Activated T-cell treated with anti-CD3 and anti-CD28 coated beads, Interleukin-2, amount 50 U/mL, for 24 hours (primary cell): ENCODE measurements around the gene ENDOG.
"Not testable (repeated sequence)": the region's sequence is repeated elsewhere in the genome, so short reads cannot be mapped to it uniquely, and the experiment has no call there.

ENCODE experiments used
- DNase-seq: peaks from one replicate; pipeline ENCODE4 v3.0.0-alpha.2; 2020
- H3K27ac Mint-ChIP-seq: 2 replicates; pipeline ENCODE4 v1.8.0; 2020; ENCODE audit warnings: mild to moderate bottlenecking, mixed read lengths
- H3K27me3 Mint-ChIP-seq: 2 replicates; pipeline ENCODE4 v1.8.0; 2020; ENCODE audit warnings: mixed read lengths
- H3K36me3 Mint-ChIP-seq: 2 replicates; pipeline ENCODE4 v1.8.0; 2020; ENCODE audit warnings: low read depth, mixed read lengths
- H3K4me1 Mint-ChIP-seq: 2 replicates; pipeline ENCODE4 v1.8.0; 2020; ENCODE audit warnings: low read depth, mixed read lengths
- H3K4me3 Mint-ChIP-seq: 2 replicates; pipeline ENCODE4 v1.8.0; 2020; ENCODE audit warnings: mild to moderate bottlenecking, moderate library complexity, mixed read lengths
- H3K9me3 Mint-ChIP-seq: 2 replicates; pipeline ENCODE4 v1.8.0; 2020; ENCODE audit warnings: mixed read lengths

Gene ENDOG

GRCh38 chr9:128818099-128818838 is at the start of gene ENDOG:
Gene ENDOG, plus strand, starts transcription at chr9:128818500. Its CDS starts 185 bp downstream, at chr9:128818685.
- Mint-ChIP-seq H3K27ac (peak within 1 kb of the TSS; percentile 91), H3K36me3 (peaks cover 29% of the 10 kb centered on the region), H3K9me3 (no peaks in the 10 kb centered on the region), H3K27me3 (no peaks in the 10 kb centered on the region), H3K4me3 (peak within 1 kb of the TSS; percentile 82), H3K4me1 (peaks cover 31% of the 10 kb centered on the region)
- peak; percentile 99 for DNase-seq

- no peak overlapping the region for H3K27ac Mint-ChIP-seq
- H3K27me3 Mint-ChIP-seq: no peaks in the 10 kb centered on the region
- peaks cover 44% of the 10 kb centered on the region for H3K4me1 Mint-ChIP-seq
- H3K9me3 Mint-ChIP-seq: no peaks in the 10 kb centered on the region
- H3K36me3 Mint-ChIP-seq: peaks cover 10% of the 10 kb centered on the region
- DNase-seq: no peak
- H3K4me3 Mint-ChIP-seq: no peak overlapping the region
Measured at GRCh38 chr9:128768606-128769005, 49.7 kb upstream of the ENDOG start.

DNA sequence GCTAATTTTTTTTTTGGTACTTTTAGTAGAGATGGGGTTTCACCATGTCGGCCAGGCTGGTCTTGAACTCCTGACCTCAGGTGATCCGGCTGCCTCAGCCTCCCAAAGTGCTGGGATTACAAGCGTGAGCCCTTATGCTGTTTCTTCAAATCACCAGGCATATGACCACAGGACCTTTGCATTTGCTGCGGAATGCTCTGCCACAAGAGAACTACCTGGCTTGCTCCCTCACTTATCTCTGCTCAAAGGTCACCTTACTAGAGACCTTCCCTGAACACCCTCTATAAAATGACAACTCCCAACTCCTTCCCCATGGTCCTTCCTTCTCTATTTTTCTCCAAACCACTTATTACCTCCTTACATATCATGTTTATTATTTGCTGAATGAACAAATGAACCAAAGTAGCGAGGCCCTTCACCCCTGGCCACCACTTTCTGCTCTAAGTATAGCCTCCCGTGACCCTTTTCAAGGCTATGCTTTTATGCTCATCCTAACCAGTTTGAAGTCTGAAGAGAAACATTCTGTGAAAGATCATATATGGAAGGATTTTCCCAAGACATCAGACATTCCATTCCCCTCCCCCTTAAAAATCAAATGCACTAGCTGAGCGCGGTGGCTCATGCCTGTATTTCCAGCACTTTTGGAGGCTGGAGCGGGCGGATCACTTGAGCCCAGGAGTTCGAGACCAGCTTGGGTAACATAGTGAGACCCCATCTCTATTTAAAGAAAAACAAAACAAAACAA is 47.8 kb upstream of the ENDOG start:
- H3K36me3 Mint-ChIP-seq: peaks cover 8% of the 10 kb centered on the region
- peak overlapping the region; percentile 94 for H3K27ac Mint-ChIP-seq
- no peak for DNase-seq
- no peaks in the 10 kb centered on the region for H3K27me3 Mint-ChIP-seq
- peak overlapping the region; percentile 93 for H3K4me3 Mint-ChIP-seq
- H3K4me1 Mint-ChIP-seq: peaks cover 36% of the 10 kb centered on the region
- no peaks in the 10 kb centered on the region for H3K9me3 Mint-ChIP-seq

DNA sequence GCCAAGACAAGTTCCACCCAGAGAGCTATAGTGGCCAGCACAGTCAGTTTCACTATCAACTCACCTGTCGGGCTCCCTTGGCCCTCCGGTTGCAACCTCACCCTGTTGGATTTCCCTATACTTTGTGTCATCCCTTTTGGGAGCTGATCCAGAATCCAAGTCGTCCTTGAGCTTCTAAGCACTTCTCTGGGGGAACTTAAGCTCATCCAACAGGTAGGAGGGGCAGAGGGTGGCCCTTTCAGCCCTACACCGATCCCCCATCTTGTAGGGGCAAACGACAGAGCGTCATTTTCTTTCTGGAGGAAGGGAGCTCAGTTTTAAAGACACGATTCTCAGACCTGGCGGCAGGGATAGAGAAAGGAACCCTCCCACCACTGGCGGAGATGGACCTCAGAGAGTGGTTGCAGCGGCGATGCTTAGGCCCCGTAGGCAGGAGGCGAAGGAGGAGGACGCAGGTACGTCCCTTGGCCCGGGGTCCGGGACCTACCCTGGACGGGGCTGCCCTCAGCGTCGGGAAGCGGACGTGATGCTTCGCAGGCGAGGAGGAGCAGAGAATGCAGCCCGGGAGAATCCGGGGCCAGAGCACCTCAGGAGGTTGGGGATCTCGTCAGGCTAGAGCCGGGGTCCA is 47.1 kb upstream of the ENDOG start:
- Mint-ChIP-seq H3K27ac (peak overlapping the region; percentile 94), H3K9me3 (no peaks in the 10 kb centered on the region), H3K4me3 (peak overlapping the region; percentile 93), H3K27me3 (no peaks in the 10 kb centered on the region), H3K4me1 (peaks cover 36% of the 10 kb centered on the region), H3K36me3 (peaks cover 8% of the 10 kb centered on the region)
- no peak for DNase-seq

GRCh38 chr9:128771745-128772519 is 46.4 kb upstream of the ENDOG start, which contains the start of gene ZER1:
Gene ZER1, minus strand, starts transcription at chr9:128771927. Its CDS starts 16,362 bp downstream, at chr9:128755565.
- H3K27me3 Mint-ChIP-seq: no peaks in the 10 kb centered on the region

GRCh38 chr9:128773049-128773448 is 45.3 kb upstream of the ENDOG start:
- no peak for DNase-seq
- Mint-ChIP-seq H3K4me1 (peaks cover 29% of the 10 kb centered on the region), H3K9me3 (no peaks in the 10 kb centered on the region), H3K27ac (no peak overlapping the region), H3K4me3 (peak overlapping the region; percentile 93), H3K36me3 (peaks cover 4% of the 10 kb centered on the region), H3K27me3 (no peaks in the 10 kb centered on the region)

More at GRCh38 chr9:128771745-128772519, 46.4 kb upstream of the ENDOG start, which contains the start of gene ZER1:
- peak; percentile 98 for DNase-seq
- Mint-ChIP-seq H3K27ac (peak within 1 kb of the TSS; percentile 94), H3K9me3 (no peaks in the 10 kb centered on the region), H3K4me1 (peaks cover 35% of the 10 kb centered on the region), H3K36me3 (peaks cover 8% of the 10 kb centered on the region), H3K4me3 (peak within 1 kb of the TSS; percentile 93)

DNA sequence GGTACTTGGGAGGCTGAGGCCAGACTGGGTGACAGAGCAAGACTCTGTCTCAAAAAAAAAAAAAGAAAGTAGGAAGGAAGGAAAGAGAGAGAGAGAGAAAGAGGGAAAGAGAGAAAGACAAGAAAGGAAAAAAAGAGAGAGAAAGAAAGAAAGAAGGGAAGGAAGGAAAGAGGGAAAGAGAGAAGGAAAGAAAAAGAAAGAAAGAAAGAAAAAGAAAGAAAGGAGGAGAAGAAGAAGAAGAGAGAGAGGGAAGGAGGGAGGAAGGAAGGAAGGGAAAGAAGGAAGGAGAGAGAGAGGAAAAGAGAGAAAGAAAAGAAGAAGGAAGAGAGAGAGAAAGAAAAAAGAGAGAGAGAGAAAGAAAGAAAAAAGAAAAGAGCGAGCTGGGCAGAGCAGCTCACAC is 43.5 kb upstream of the ENDOG start:
- H3K4me3 Mint-ChIP-seq: no peak overlapping the region
- H3K27me3 Mint-ChIP-seq: no peaks in the 10 kb centered on the region
- no peaks in the 10 kb centered on the region for H3K9me3 Mint-ChIP-seq
- peaks cover 4% of the 10 kb centered on the region for H3K36me3 Mint-ChIP-seq
- H3K4me1 Mint-ChIP-seq: peaks cover 18% of the 10 kb centered on the region
- no peak for DNase-seq
- H3K27ac Mint-ChIP-seq: no peak overlapping the region

GRCh38 chr9:128780093-128780492 is 38.2 kb upstream of the ENDOG start:
- H3K27ac Mint-ChIP-seq, H3K27me3 Mint-ChIP-seq, DNase-seq: not testable (repeated sequence)

GRCh38 chr9:128781187-128782070 is 36.9 kb upstream of the ENDOG start:
- Mint-ChIP-seq H3K4me3 (no peak overlapping the region), H3K36me3 (no peaks in the 10 kb centered on the region), H3K4me1 (peaks cover 6% of the 10 kb centered on the region), H3K9me3 (no peaks in the 10 kb centered on the region), H3K27me3 (no peaks in the 10 kb centered on the region), H3K27ac (no peak overlapping the region)
- DNase-seq: no peak

More at GRCh38 chr9:128780093-128780492, 38.2 kb upstream of the ENDOG start:
- not testable (repeated sequence) for H3K36me3 Mint-ChIP-seq, H3K9me3 Mint-ChIP-seq, H3K4me3 Mint-ChIP-seq, H3K4me1 Mint-ChIP-seq

- H3K9me3 Mint-ChIP-seq: no peaks in the 10 kb centered on the region
- peaks cover 11% of the 10 kb centered on the region for H3K4me1 Mint-ChIP-seq
- no peak overlapping the region for H3K4me3 Mint-ChIP-seq
- peaks cover 5% of the 10 kb centered on the region for H3K36me3 Mint-ChIP-seq
- H3K27ac Mint-ChIP-seq: no peak overlapping the region
- DNase-seq: no peak
- H3K27me3 Mint-ChIP-seq: no peaks in the 10 kb centered on the region
Measured at GRCh38 chr9:128782669-128783068, 35.6 kb upstream of the ENDOG start.

GRCh38 chr9:128785427-128785826 is 32.9 kb upstream of the ENDOG start:
- peaks cover 22% of the 10 kb centered on the region for H3K4me1 Mint-ChIP-seq
- no peaks in the 10 kb centered on the region for H3K27me3 Mint-ChIP-seq
- no peak overlapping the region for H3K4me3 Mint-ChIP-seq
- H3K27ac Mint-ChIP-seq: no peak overlapping the region
- H3K36me3 Mint-ChIP-seq: peaks cover 23% of the 10 kb centered on the region
- no peak for DNase-seq
- no peaks in the 10 kb centered on the region for H3K9me3 Mint-ChIP-seq

GRCh38 chr9:128786681-128787601 is 31.4 kb upstream of the ENDOG start, which contains the start of gene TBC1D13:
Gene TBC1D13, plus strand, starts transcription at chr9:128787253. Its CDS starts 101 bp downstream, at chr9:128787354.
- peak within 1 kb of the TSS; percentile 88 for H3K4me3 Mint-ChIP-seq
- peak; percentile 94 for DNase-seq
- peaks cover 38% of the 10 kb centered on the region for H3K36me3 Mint-ChIP-seq
- H3K4me1 Mint-ChIP-seq: peaks cover 25% of the 10 kb centered on the region
- peak within 1 kb of the TSS; percentile 90 for H3K27ac Mint-ChIP-seq
- H3K27me3 Mint-ChIP-seq: no peaks in the 10 kb centered on the region
- H3K9me3 Mint-ChIP-seq: no peaks in the 10 kb centered on the region
